ENCODE measurements around the gene TXNDC11. TPM values are rescaled to one million over a fixed set of nuclear protein-coding genes. Genes with fewer than 3 reads are reported as not detected.
A peak's percentile ranks its signal among the peaks of the same experiment; 100 is the strongest.

Gene TXNDC11
- total RNA-seq, 1 experiment from 2014 or later, result 17.6 TPM

DNA sequence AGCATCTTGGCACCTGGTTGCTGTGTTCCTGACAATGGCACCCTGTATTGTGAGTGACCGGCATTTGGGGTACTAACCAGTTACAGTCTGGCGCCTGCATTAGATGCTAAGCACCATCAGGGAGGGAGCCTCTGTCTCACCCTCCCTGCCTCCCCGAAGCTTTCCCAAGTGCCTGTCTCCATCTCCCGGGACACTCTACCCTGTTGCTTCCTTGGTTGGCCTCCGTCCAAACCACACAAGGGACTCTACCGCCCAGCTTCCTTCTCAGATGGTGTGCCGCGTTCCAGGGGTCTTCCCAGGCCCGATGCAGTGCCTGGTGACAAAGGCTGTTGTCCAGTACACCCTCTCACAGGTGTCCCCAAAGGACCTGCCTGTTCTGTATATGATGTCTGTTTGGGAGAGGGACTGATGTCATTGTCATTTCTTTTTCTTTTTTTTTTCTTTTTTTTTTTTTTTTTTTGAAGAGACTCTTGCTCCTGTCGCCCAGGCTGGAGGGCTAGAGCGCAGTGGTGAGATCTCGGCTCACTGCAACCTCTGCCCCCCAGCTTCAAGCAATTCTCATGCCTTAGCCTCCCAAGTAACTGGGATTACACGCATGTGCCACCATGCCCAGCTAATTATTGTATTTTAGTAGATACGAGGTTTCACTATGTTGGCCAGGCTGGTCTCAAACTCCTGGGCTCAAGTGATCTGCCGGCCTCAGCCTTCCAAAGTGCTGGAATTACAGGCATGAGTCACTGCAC, 67.7 kb downstream of the TXNDC11 start:
- TF ChIP-seq, protein P1, sequence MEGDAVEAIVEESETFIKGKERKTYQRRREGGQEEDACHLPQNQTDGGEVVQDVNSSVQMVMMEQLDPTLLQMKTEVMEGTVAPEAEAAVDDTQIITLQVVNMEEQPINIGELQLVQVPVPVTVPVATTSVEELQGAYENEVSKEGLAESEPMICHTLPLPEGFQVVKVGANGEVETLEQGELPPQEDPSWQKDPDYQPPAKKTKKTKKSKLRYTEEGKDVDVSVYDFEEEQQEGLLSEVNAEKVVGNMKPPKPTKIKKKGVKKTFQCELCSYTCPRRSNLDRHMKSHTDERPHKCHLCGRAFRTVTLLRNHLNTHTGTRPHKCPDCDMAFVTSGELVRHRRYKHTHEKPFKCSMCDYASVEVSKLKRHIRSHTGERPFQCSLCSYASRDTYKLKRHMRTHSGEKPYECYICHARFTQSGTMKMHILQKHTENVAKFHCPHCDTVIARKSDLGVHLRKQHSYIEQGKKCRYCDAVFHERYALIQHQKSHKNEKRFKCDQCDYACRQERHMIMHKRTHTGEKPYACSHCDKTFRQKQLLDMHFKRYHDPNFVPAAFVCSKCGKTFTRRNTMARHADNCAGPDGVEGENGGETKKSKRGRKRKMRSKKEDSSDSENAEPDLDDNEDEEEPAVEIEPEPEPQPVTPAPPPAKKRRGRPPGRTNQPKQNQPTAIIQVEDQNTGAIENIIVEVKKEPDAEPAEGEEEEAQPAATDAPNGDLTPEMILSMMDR (conservative IDR thresholded peaks at IDR 0.05; ENCODE audit: low read depth, low read length), result no peak
- no peak for TF ChIP-seq EZH2 (IDR thresholded peaks at IDR 0.05; ENCODE audit: borderline replicate concordance, low read depth, low read length, poor library complexity, severe bottlenecking)
- no peaks in the 10 kb centered on the region for H3K9me3 ChIP-seq (ENCODE audit: low read depth, low read length, poor library complexity, severe bottlenecking)
- intact Hi-C loops (cut with micrococcal nuclease; ENCODE audit: unreplicated experiment), result no loop called here
- H3K27ac ChIP-seq (ENCODE audit: low read depth, low read length, poor library complexity, severe bottlenecking), result no peak overlapping the region
- H3K27me3 ChIP-seq (replicated peaks; ENCODE audit: insufficient read depth, low read depth, low read length, poor library complexity), result no peaks in the 10 kb centered on the region
- H3K4me1 ChIP-seq (ENCODE audit: insufficient read depth, low read length, poor library complexity, severe bottlenecking), result no peaks in the 10 kb centered on the region
- BruUV-seq (replicated peaks), result no TSS peak
- H3K4me3 ChIP-seq (ENCODE audit: low read depth, low read length, poor library complexity, severe bottlenecking), result no peak overlapping the region
- DNase-seq (ENCODE audit: low spot score), result peak; percentile 33
- H3K36me3 ChIP-seq (ENCODE audit: insufficient read depth, low read length, poor library complexity, severe bottlenecking), result peaks cover 28% of the 10 kb centered on the region
- ChIA-PET POLR2A (ENCODE audit: low non-redundant PET) (no interaction called here), CTCF (no interaction called here)

DNA sequence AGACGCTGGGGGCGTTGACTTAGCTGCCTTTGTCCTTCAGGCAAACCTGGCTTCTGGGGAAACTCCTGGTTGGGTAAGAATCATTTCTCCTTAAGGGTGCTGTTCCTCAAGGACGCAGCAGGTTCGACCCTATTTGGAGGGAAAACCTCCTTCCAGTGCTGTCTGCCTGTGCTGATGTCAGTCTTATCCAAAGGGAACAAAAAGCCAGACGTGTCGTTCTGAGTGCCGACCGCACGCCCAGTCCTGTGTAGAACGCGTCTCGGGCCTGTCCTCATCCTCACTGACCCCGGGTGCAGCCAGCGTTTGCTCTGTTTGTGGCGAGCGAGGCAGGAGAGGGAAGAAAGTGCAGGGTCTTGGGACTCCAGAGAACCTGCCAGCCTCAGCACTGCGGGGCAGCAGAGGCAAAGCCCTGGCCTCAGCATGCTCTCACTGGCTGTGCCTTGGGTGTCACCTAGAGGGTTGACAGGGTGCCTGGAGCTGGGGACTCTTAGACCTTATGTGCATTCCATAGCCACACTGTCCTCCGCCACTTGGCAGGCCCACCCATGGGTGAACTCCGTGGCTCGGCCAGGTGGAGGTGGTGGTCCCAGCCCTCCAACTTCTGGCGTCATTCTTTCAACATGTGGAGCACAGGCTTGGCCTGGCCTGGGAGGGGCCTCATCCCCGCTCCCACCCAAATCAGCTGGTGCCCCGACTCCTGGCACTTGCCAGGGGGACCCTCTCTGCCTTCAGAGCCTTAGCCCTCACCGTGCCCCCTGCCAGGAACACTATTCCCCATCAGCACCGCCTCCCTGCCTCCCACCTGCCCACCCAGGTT, 68.4 kb downstream of the TXNDC11 start:
- BruUV-seq (replicated peaks), result no TSS peak
- H3K4me3 ChIP-seq (ENCODE audit: low read depth, low read length, poor library complexity, severe bottlenecking), result no peak overlapping the region
- H3K27ac ChIP-seq (ENCODE audit: low read depth, low read length, poor library complexity, severe bottlenecking), result no peak overlapping the region
- H3K9me3 ChIP-seq (ENCODE audit: low read depth, low read length, poor library complexity, severe bottlenecking), result no peaks in the 10 kb centered on the region
- ChIA-PET CTCF (no interaction called here), POLR2A (ENCODE audit: low non-redundant PET) (no interaction called here)
- no peak for TF ChIP-seq EZH2 (IDR thresholded peaks at IDR 0.05; ENCODE audit: borderline replicate concordance, low read depth, low read length, poor library complexity, severe bottlenecking)
- TF ChIP-seq, protein P1 (conservative IDR thresholded peaks at IDR 0.05; ENCODE audit: low read depth, low read length), result no peak
- no peaks in the 10 kb centered on the region for H3K27me3 ChIP-seq (replicated peaks; ENCODE audit: insufficient read depth, low read depth, low read length, poor library complexity)
- DNase-seq (ENCODE audit: low spot score), result no peak
- H3K4me1 ChIP-seq (ENCODE audit: insufficient read depth, low read length, poor library complexity, severe bottlenecking), result peaks cover 3% of the 10 kb centered on the region
- H3K36me3 ChIP-seq (ENCODE audit: insufficient read depth, low read length, poor library complexity, severe bottlenecking), result peaks cover 26% of the 10 kb centered on the region
- intact Hi-C loops (cut with micrococcal nuclease; ENCODE audit: unreplicated experiment), result no loop called here

DNA sequence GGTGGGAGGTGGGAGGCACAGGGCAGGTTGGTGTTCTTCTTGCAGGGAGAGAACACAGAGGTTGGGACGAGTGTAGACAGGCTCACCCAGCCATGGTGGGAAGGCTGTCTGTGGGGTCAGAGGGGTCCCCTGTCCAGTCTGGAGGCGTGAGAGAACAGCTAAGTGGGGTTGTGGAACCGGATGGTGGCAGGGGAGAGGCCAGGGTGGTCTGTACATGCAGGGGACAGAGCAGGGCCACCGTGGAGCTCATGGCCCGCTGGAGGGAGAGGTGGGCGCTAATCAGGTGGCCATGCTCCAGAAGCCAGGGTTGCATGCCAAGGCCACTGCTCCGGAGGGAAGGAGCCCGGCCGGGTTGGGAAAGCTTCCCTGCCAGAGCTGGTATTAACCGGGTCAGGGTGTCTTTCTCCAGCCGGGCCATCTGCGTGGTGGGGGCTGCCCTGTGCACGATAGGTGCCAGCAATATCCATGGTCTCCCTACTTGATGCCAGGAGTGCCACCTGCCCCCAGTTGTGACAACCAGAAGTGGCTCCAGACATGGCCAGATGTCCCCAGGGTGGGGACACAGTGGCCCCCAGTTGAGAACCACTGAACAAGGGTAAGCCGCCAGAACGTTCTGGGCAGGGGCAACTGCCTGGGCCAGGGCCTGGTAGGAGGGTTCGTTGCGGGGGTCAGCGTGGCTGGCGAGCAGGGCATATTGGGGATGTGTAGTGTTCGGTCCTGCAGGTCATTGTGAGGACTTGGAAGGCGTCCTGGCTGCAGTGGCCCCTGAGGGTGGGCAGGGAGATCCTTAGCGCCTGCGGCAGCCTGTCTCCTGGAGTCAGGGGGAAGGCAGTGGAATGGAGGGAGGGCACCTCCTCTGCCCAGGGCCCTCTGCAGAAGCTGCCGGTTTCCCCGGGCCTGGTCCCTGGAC, 69.3 kb downstream of the TXNDC11 start:
- ChIA-PET POLR2A (ENCODE audit: low non-redundant PET) (no interaction called here), CTCF (no interaction called here)
- intact Hi-C loops (cut with micrococcal nuclease; ENCODE audit: unreplicated experiment), result no loop called here
- Histone ChIP-seq H3K9me3 (ENCODE audit: low read depth, low read length, poor library complexity, severe bottlenecking) (no peaks in the 10 kb centered on the region), H3K4me1 (ENCODE audit: insufficient read depth, low read length, poor library complexity, severe bottlenecking) (peaks cover 4% of the 10 kb centered on the region), H3K27ac (ENCODE audit: low read depth, low read length, poor library complexity, severe bottlenecking) (no peak overlapping the region), H3K27me3 (replicated peaks; ENCODE audit: insufficient read depth, low read depth, low read length, poor library complexity) (no peaks in the 10 kb centered on the region), H3K4me3 (ENCODE audit: low read depth, low read length, poor library complexity, severe bottlenecking) (no peak overlapping the region), H3K36me3 (ENCODE audit: insufficient read depth, low read length, poor library complexity, severe bottlenecking) (peaks cover 19% of the 10 kb centered on the region)
- TF ChIP-seq EZH2 (IDR thresholded peaks at IDR 0.05; ENCODE audit: borderline replicate concordance, low read depth, low read length, poor library complexity, severe bottlenecking), result no peak
- TF ChIP-seq, protein P1 (conservative IDR thresholded peaks at IDR 0.05; ENCODE audit: low read depth, low read length), result no peak
- no peak for DNase-seq (ENCODE audit: low spot score)
- BruUV-seq (replicated peaks), result no TSS peak
